ENCODE data around the gene PEX12. TPM values are rescaled to one million over a fixed set of nuclear protein-coding genes. Genes with fewer than 3 reads are reported as not detected.
"Not testable (repeated sequence)": the region's sequence is repeated elsewhere in the genome, so short reads cannot be mapped to it uniquely, and the experiment has no call there.

PEX12 gene
- total RNA-seq, 4 donors from 2014 or later: 4.0 to 9.3 (median 5.7) TPM

DNA sequence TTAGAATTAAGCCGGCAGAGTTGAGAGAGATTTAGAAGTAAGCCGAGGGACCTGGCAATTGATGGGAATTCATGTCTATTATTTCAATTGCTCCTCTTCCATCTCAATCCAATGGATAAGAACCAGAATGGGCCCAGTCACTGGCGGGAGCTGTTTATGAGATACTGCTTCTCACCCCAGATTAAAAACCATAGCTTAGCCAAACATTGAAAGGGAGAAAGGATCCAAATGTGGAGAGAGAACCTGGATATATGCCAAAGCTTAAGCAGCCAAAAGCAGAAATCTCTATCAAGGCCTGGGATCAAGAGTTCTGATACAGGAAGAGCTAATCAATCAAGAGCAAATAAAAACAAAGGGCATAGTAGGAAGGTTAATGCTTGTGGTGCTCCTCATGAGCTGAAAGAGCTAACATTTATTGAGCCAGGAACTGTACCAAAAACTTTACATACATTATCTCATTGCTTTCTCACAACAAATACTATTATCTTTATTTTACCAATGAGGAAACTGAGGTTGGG lies 43.7 kb downstream of the PEX12 start:
- H3K36me3 ChIP-seq: no peaks in the 10 kb centered on the region
- no peak for TF ChIP-seq POLR2AphosphoS5 (IDR thresholded peaks at IDR 0.05)
- TF ChIP-seq, protein P1, sequence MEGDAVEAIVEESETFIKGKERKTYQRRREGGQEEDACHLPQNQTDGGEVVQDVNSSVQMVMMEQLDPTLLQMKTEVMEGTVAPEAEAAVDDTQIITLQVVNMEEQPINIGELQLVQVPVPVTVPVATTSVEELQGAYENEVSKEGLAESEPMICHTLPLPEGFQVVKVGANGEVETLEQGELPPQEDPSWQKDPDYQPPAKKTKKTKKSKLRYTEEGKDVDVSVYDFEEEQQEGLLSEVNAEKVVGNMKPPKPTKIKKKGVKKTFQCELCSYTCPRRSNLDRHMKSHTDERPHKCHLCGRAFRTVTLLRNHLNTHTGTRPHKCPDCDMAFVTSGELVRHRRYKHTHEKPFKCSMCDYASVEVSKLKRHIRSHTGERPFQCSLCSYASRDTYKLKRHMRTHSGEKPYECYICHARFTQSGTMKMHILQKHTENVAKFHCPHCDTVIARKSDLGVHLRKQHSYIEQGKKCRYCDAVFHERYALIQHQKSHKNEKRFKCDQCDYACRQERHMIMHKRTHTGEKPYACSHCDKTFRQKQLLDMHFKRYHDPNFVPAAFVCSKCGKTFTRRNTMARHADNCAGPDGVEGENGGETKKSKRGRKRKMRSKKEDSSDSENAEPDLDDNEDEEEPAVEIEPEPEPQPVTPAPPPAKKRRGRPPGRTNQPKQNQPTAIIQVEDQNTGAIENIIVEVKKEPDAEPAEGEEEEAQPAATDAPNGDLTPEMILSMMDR (IDR thresholded peaks at IDR 0.05): no peak
- TF ChIP-seq POLR2A (IDR thresholded peaks at IDR 0.05): no peak
- no peak for TF ChIP-seq EP300 (IDR thresholded peaks at IDR 0.05)
- no peak for DNase-seq (ENCODE audit: low spot score in 2 of 2)
- H3K4me3 ChIP-seq: no peak overlapping the region
- peaks cover 10% of the 10 kb centered on the region for H3K4me1 ChIP-seq
- no peaks in the 10 kb centered on the region for H3K9me3 ChIP-seq
- no peak overlapping the region for H3K27ac ChIP-seq
- WGBS: 76% methylated on average over 3 of the region's 3 CpGs
- H3K27me3 ChIP-seq: no peaks in the 10 kb centered on the region

DNA sequence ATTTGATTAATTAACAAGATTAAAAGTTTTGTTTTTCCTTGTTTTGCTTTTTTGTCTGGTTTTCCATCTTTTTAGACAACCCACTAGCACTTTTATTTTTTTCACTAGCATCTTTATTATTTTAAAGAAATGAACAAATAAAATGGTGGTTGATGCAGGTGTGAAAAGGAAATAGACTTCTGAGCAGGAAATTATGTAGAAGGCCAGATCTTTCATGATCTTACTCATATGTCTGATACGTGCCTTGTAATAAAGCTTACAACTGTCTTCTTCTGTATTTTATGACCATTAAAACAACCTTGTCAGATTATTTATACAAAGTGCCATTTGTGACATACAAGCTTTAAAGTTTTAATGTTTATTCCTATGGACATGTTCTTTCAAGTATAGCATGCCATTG lies 47.2 kb downstream of the PEX12 start:
- no peak overlapping the region for H3K27ac ChIP-seq
- no peaks in the 10 kb centered on the region for H3K36me3 ChIP-seq
- TF ChIP-seq, protein P1 (IDR thresholded peaks at IDR 0.05): no peak
- TF ChIP-seq EP300 (IDR thresholded peaks at IDR 0.05) (no peak), POLR2A (IDR thresholded peaks at IDR 0.05) (no peak)
- no peak for DNase-seq (ENCODE audit: low spot score in 2 of 2)
- H3K4me1 ChIP-seq: no peaks in the 10 kb centered on the region
- H3K4me3 ChIP-seq: no peak overlapping the region
- no peaks in the 10 kb centered on the region for H3K27me3 ChIP-seq
- no peaks in the 10 kb centered on the region for H3K9me3 ChIP-seq
- WGBS: 32% methylated on average over 1 of the region's 1 CpG

DNA sequence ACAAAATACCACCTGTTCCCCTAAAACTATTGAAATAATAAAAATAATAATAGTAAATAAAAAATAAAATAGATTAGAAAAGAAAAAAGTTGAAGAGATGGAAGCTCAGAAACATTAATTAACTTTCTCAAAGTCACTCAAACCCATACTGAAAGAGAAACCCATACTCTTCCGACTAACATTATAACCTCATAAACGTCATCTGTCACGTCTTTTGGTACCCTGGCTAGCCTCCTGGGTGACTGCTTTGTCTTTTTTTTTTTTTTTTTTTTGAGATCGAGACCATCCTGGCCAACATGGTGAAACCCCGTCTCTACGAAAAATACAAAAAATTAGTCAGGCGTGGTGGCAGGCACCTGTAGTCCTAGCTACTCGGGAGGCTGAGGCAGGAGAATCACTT lies 48.5 kb downstream of the PEX12 start:
- Histone ChIP-seq H3K4me1 (no peaks in the 10 kb centered on the region), H3K27me3 (no peaks in the 10 kb centered on the region), H3K9me3 (no peaks in the 10 kb centered on the region), H3K27ac (no peak overlapping the region), H3K4me3 (no peak overlapping the region), H3K36me3 (no peaks in the 10 kb centered on the region)
- WGBS: 88% methylated on average over 8 of the region's 8 CpGs
- TF ChIP-seq POLR2AphosphoS5 (IDR thresholded peaks at IDR 0.05) (no peak), POLR2A (IDR thresholded peaks at IDR 0.05) (no peak)
- TF ChIP-seq, protein P1 (IDR thresholded peaks at IDR 0.05): no peak
- DNase-seq (ENCODE audit: low spot score in 2 of 2): no peak

DNA sequence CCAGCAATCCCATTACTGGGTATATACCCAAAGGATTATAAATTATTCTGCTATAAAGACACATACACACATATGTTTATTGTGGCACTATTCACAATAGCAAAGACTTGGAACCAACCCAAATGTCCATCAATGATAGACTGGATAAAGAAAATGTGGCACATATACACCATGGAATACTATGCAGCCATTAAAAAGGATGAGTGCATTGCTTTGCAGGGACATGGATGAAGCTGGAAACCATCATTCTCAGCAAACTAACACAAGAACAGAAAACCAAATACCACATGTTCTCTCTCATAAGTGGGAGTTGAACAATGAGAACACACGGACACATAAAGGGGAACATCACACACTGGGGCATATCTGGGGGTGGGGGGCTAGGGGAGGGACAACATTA lies 49.0 kb downstream of the PEX12 start:
- H3K36me3 ChIP-seq; H3K27me3 ChIP-seq; H3K4me1 ChIP-seq; H3K9me3 ChIP-seq; H3K27ac ChIP-seq; DNase-seq (ENCODE audit: low spot score in 2 of 2); H3K4me3 ChIP-seq: not testable (repeated sequence)
- 95% methylated on average over 1 of the region's 1 CpG for WGBS

Other genes with a start within 250 kb of the PEX12 start
- gene SLFN11, start 204.9 kb downstream of the PEX12 start, total RNA-seq: 10 to 100 TPM in 1 of 4 donors, 1 to 10 TPM in 3; 3.4 to 10.7 (median 5.0) TPM
- 1 to 10 TPM in 3 of 4 donors, under 1 TPM in 1; 0.62 to 5.6 (median 1.8) TPM for gene SLFN12, start 146.1 kb downstream of the PEX12 start, total RNA-seq
- gene SLFN13, start 129.8 kb downstream of the PEX12 start, total RNA-seq: 1 to 10 TPM; 2.2 to 7.8 (median 6.0) TPM
- gene SLFN12L, start 40.9 kb downstream of the PEX12 start, total RNA-seq: 1 to 10 TPM in 2 of 4 donors, under 1 TPM in 2; 0.39 to 1.6 (median 0.99) TPM
- gene SLFN14, start 17.8 kb downstream of the PEX12 start, total RNA-seq: not detected
- 10 to 100 TPM; 41.3 to 50.0 (median 45.3) TPM for gene AP2B1, start 8.8 kb upstream of the PEX12 start, total RNA-seq
- 1 to 10 TPM in 3 of 4 donors, under 1 TPM in 1; 0.94 to 2.5 (median 1.9) TPM for gene RASL10B, start 153.1 kb upstream of the PEX12 start, total RNA-seq
- under 1 TPM in 2 of 4 donors, not detected in 2; 0.24 to 0.49 TPM for gene GAS2L2, start 174.7 kb upstream of the PEX12 start, total RNA-seq
- gene C17orf50, start 182.3 kb upstream of the PEX12 start, total RNA-seq: not detected
- 100 to 1,000 TPM in 2 of 4 donors, 10 to 100 TPM in 2; 76.4 to 109 (median 91.0) TPM for gene MMP28, start 217.1 kb upstream of the PEX12 start, total RNA-seq
- 100 to 1,000 TPM in 1 of 4 donors, 10 to 100 TPM in 3; 52.0 to 149 (median 58.8) TPM for gene TAF15, start 230.9 kb upstream of the PEX12 start, total RNA-seq